AG09309 (cell line): ENCODE results near the gene CHCHD3.
"Not testable (repeated sequence)": the region's sequence is repeated elsewhere in the genome, so short reads cannot be mapped to it uniquely, and the experiment has no call there.

Experiments
- DNase-seq: peaks from one replicate; pipeline ENCODE4 v3.0.0-alpha.2; 2010; ENCODE audit warnings: low read depth
- H3K4me3 ChIP-seq: 2 replicates; pipeline ENCODE4 v1.5.1; 2011; ENCODE audit warnings: mild to moderate bottlenecking, low read depth, low read length, moderate library complexity; ENCODE audit not compliant: control insufficient read depth
- TF ChIP-seq, protein P1 (sequence below): IDR thresholded peaks from 2 replicates; pipeline ENCODE4 v1.5.1; 2011; ENCODE audit warnings: mild to moderate bottlenecking, low read depth, low read length, inconsistent platforms; ENCODE audit not compliant: insufficient read depth, control insufficient read depth; ENCODE audit errors: missing control alignments

The CHCHD3 gene

DNA sequence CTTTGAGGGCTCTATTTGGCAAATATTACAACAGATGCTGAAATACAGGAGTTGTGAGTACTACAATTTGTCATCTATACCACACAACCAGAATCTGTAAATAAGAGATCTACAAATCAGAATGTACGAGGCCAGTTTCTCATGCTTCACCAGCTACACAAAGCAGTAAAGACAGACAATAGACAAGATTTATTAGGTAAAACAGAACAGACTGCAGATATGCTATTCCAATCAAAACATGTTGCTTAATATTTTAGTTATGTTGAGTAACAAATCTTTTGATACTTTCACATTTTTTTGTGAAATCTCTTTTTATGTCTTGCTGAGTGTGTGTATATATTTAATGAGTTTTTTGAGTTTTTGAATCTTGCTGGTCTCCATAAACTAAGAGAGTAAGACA is 109.1 kb downstream of the CHCHD3 start:
- DNase-seq: peak; percentile 41
- TF ChIP-seq, protein P1, sequence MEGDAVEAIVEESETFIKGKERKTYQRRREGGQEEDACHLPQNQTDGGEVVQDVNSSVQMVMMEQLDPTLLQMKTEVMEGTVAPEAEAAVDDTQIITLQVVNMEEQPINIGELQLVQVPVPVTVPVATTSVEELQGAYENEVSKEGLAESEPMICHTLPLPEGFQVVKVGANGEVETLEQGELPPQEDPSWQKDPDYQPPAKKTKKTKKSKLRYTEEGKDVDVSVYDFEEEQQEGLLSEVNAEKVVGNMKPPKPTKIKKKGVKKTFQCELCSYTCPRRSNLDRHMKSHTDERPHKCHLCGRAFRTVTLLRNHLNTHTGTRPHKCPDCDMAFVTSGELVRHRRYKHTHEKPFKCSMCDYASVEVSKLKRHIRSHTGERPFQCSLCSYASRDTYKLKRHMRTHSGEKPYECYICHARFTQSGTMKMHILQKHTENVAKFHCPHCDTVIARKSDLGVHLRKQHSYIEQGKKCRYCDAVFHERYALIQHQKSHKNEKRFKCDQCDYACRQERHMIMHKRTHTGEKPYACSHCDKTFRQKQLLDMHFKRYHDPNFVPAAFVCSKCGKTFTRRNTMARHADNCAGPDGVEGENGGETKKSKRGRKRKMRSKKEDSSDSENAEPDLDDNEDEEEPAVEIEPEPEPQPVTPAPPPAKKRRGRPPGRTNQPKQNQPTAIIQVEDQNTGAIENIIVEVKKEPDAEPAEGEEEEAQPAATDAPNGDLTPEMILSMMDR: no peak
- H3K4me3 ChIP-seq: no peak overlapping the region

DNA sequence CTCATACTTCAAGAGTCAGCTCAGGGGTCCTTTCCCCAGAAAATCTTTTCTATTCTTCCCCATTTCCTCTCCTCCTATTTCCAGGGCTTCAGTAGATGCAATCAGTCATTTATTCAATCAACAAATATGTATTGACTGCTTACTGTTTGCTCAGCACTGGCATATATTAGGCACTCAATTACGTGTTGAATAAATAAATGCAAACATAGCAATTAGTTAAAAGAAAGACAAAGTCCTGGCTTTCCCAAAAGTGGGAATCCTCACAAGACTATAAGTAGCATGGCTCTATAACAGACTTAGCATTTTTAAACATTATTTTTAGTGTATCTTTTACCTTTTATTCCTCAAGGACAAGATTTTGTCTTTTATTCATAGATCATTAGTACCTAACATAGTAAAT is 111.6 kb downstream of the CHCHD3 start:
- no peak for DNase-seq
- TF ChIP-seq, protein P1: no peak
- H3K4me3 ChIP-seq: no peak overlapping the region

DNA sequence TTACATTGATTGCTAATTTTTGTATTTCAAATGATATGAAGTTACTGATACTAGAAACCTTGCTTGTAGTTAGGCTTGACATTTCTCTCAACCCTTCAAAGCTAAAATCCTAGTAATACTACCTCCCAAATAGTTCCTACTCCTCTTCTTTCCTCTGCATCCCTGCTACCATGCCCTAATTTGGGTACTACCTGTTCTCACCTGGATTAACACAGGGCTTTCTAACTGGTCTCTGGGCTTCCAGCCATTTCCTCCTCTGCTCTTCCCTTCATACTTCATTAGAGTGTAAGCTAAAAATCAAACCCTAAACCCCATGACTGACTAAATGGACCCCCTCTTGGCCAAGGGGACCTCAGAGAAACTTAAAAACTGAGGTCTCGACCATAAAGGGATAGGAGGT is 112.4 kb downstream of the CHCHD3 start:
- TF ChIP-seq, protein P1: no peak
- no peak for DNase-seq
- no peak overlapping the region for H3K4me3 ChIP-seq

DNA sequence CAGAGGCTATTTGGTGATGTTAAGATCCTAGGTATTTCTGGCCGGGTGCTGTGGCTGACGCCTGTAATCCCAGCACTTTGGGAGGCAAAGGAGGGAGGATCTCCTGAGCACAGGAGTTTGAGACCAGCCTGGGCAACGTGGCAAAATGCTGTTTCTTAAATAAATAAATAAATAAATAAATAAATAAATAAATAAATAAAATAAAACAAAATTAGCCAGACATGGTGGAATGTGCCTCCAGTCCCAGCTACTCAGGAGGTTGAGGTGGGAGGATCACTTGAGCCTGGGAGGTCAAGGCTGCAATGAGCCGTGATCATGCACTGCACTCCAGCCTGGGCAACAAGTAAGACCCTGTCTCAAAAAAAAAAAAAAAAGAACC is 114.4 kb downstream of the CHCHD3 start:
- H3K4me3 ChIP-seq, DNase-seq: not testable (repeated sequence)

DNA sequence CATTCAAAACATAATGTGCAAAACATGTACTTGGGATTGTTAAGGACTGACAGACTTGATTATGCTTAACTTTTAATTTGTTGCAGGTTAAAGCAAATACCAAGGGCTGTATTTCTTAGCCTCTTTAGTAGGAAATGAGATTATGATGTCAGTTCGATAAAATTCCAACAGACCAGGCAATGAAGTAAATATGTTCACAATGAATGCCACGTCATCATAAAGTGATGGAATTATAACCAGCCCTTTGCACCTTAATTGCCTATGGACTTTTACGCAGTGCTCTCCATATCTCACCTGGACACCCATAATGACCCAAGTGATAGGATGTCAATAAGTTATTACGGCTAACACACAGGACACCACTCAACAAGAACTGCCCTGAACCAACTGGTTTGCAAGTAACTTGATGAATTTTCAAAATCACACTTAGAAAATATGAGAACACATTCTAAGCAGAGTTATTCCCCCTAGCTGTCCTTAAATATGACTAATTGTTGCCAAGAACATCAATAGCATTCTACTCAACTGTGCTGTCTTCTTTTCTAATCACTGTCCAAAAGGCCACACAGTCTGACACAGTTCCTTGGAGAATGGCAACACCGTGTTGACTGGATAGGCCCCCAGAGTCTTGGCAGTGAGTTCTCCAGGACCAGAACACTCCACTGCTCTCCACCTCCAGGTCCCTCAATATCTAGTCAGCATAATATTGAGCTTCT is 115.0 kb downstream of the CHCHD3 start:
- TF ChIP-seq, protein P1: no peak
- H3K4me3 ChIP-seq: no peak overlapping the region
- DNase-seq: no peak

DNA sequence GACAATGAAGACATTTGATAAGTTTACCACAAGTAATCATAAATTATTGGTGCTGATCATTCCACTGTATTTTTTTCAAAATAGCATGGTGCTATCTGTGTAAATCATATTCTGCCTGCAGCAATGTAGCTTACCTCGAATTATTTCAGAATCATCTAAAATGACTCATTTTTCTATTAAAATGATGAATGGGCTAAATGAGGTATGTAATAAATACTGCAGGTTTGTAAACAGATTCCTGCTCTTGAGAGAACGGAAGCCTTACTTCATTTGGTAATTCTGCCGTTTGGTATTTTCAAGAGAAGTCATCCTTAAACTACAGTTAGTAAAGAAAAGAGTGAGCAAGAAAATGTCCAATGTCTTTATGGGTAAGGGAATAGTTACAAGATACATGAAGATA is 115.9 kb downstream of the CHCHD3 start:
- no peak for DNase-seq
- TF ChIP-seq, protein P1: no peak
- H3K4me3 ChIP-seq: no peak overlapping the region

DNA sequence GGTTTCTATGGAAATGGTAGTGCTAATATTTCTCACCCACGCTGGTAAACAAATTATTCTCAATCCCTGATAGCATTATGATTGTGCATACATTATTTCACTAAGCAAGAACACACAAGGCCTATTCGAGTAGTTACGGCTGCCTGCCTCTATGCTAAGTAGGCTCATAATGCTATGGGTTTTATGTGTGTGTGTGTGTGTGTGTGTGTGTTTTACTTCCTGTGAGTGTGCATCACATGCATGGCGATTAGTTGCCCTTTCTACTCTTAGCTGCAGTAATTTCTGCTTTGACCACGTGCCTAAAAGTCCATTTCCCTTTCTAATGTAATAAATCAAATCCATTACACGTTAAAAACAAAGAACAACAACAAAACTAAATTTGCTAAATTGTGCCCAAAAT is 117.0 kb downstream of the CHCHD3 start:
- TF ChIP-seq, protein P1: no peak

More for the DNA sequence above, 117.0 kb downstream of the CHCHD3 start:
- no peak overlapping the region for H3K4me3 ChIP-seq
- DNase-seq: no peak
